ENCODE results near the gene MYH9.
A peak's percentile ranks its signal among the peaks of the same experiment; 100 is the strongest.

The MYH9 gene

GRCh38 chr22:36344106-36344827 lies 43.5 kb downstream of the MYH9 start:
- DNase-seq: peak; percentile 64

- peak; percentile 71 for DNase-seq
Measured at GRCh38 chr22:36343720-36344105, 44.1 kb downstream of the MYH9 start.

GRCh38 chr22:36343070-36343719 lies 44.6 kb downstream of the MYH9 start:
- no peak for DNase-seq

GRCh38 chr22:36341640-36342041 lies 46.1 kb downstream of the MYH9 start:
- no peak for DNase-seq

- DNase-seq: no peak
Measured at GRCh38 chr22:36340621-36341020, 47.1 kb downstream of the MYH9 start.

- no peak for DNase-seq
Measured at GRCh38 chr22:36339171-36340065, 48.3 kb downstream of the MYH9 start.

- no peak for DNase-seq
Measured at GRCh38 chr22:36337365-36338130, 50.2 kb downstream of the MYH9 start.

- DNase-seq: no peak
Measured at GRCh38 chr22:36336246-36337182, 51.3 kb downstream of the MYH9 start.

- no peak for DNase-seq
Measured at GRCh38 chr22:36335621-36336020, 52.1 kb downstream of the MYH9 start.

GRCh38 chr22:36334821-36335603 lies 52.8 kb downstream of the MYH9 start:
- peak; percentile 76 for DNase-seq

GRCh38 chr22:36334081-36334820 lies 53.5 kb downstream of the MYH9 start:
- peak; percentile 17 for DNase-seq

GRCh38 chr22:36333644-36334043 lies 54.1 kb downstream of the MYH9 start:
- no peak for DNase-seq

- peak; percentile 69 for DNase-seq
Measured at GRCh38 chr22:36332623-36333332, 55.0 kb downstream of the MYH9 start.

- DNase-seq: peak; percentile 81
Measured at GRCh38 chr22:36331912-36332622, 55.7 kb downstream of the MYH9 start.

GRCh38 chr22:36331306-36331911 lies 56.4 kb downstream of the MYH9 start:
- DNase-seq: peak; percentile 73

GRCh38 chr22:36330655-36331305 lies 57.0 kb downstream of the MYH9 start:
- DNase-seq: peak; percentile 48

- DNase-seq: peak; percentile 21
Measured at GRCh38 chr22:36330127-36330526, 57.6 kb downstream of the MYH9 start.

Data from right hindlimb (tissue), 1 donor.